Fibroblast of the aortic adventitia (primary cell): ENCODE data around the gene HCFC1. TPM values are rescaled to one million over a fixed set of nuclear protein-coding genes. Genes with fewer than 3 reads are reported as not detected.
"Not testable (repeated sequence)": the region's sequence is repeated elsewhere in the genome, so short reads cannot be mapped to it uniquely, and the experiment has no call there.

Experiments
- DNase-seq: peaks from one replicate; pipeline ENCODE4 v3.0.0-alpha.2; 2010; ENCODE audit warnings: low read depth
- H3K4me3 ChIP-seq: 2 replicates; pipeline ENCODE4 v1.5.1; 2011; ENCODE audit warnings: low read depth, mild to moderate bottlenecking, control low read depth, low read length, moderate library complexity
- total RNA-seq: library from RNA; depleted of rRNA; stranded (reverse); fragments of >200 nt; gene quantifications from 2 replicates; pipeline ENCODE4 v1.2.3, GENCODE V29; 2012; ENCODE audit warnings: low replicate concordance
- TF ChIP-seq, protein P1 (sequence below): IDR thresholded peaks from 2 replicates; pipeline ENCODE4 v1.5.1; 2011; ENCODE audit warnings: mild to moderate bottlenecking, low read length, control low read depth, inconsistent platforms; ENCODE audit not compliant: insufficient read depth

Gene HCFC1
- total RNA-seq, 1 donor, result 34.5 TPM

DNA sequence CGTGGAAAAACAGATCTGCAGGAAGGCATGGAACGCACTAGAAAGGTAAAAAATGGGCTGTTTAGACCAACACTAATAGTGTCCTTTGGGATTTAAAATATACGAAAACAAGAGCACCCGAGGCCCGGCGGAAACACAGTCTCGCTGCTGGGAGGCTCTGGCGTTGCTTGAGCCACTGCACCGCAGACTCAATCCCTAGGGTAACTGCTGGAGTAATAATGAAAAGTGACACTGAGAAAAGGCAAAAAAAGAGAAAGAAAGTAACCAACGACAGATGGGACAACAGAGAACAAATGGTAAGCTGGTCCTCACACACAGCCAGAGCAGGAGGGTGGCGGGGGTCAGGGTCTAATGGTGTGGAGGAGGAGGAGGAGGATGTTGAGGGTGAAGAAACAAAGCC is 32.7 kb upstream of the HCFC1 start:
- H3K4me3 ChIP-seq, result no peak overlapping the region
- DNase-seq, result no peak
- TF ChIP-seq, protein P1, sequence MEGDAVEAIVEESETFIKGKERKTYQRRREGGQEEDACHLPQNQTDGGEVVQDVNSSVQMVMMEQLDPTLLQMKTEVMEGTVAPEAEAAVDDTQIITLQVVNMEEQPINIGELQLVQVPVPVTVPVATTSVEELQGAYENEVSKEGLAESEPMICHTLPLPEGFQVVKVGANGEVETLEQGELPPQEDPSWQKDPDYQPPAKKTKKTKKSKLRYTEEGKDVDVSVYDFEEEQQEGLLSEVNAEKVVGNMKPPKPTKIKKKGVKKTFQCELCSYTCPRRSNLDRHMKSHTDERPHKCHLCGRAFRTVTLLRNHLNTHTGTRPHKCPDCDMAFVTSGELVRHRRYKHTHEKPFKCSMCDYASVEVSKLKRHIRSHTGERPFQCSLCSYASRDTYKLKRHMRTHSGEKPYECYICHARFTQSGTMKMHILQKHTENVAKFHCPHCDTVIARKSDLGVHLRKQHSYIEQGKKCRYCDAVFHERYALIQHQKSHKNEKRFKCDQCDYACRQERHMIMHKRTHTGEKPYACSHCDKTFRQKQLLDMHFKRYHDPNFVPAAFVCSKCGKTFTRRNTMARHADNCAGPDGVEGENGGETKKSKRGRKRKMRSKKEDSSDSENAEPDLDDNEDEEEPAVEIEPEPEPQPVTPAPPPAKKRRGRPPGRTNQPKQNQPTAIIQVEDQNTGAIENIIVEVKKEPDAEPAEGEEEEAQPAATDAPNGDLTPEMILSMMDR, result no peak

DNA sequence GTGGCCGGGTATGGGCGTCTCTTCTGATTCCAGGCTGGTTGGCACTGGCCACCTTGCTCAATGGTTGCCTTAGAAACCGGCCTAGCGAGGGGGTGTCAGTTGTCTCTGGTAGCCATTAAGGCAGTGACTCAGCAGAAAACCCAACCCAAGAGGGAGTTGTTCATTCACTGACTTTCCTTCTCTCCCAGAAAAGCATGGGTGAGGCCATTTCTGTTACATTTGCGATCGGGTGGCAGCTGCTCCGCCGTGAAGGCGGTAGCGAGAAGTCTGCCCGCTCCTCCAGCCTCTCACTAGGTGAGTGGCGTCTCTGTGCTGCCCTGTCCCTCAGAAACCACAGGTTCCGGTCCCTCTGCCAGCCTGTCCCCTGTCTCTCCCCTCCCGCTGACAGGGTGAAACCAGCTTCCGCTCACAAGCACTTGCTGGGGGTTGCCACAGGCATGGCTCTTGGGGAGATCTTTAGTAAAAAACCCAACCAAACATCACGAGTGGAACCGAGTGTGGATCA is 30.6 kb upstream of the HCFC1 start:
- TF ChIP-seq, protein P1, result no peak
- peak; percentile 75 for DNase-seq
- no peak overlapping the region for H3K4me3 ChIP-seq

DNA sequence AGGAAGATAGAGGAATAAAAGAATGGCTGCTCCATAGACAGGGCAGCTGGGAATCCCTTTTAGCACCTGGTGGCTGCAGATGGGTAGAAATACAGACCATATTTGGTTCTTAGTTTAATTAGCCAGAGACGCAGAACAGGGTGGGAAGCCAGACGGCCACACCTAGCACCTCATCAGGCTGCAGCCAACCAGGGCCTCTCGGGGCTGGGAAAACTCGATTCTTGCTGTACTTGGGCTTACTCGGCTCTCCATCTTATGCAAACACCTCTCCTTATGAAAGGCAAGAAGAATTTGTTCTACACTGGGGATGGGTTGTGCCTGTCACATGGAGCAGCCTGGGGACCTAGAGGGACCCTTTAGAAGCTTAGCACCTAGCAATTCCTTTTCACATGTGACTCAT is 28.4 kb upstream of the HCFC1 start:
- DNase-seq, result no peak
- no peak overlapping the region for H3K4me3 ChIP-seq

DNA sequence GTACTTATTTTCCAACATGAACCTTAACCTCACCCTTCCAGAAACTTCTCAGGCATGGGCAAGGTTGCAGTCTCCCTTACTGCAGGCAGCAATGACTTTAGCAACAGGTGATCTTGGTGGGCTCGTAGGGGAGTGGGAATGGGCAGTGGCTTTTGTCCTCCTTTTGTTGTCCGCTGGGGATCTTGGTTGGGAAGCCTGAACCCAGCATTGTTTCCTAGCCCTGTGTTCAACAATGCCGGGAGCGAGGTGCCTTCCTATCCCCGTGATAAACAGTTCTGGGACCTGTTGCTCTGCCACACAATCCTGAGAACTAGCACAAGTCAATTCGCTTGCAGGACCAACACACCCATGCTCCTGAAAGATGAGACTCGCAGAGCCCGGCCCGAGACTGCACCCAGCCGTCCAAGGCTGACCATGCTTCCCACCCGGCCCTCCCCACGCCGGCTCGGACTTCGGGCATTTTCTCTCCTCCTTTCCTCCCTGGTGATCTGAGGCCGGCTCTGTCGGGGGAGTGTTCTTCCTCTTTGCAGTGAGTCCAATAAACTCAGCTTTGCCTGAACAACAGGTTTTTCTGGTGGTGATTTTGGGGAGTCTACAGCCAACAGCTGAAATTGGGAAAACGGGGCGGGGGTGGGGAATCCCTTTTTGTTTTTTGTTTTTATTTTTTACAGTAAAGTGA is 27.9 kb upstream of the HCFC1 start:
- H3K4me3 ChIP-seq, result no peak overlapping the region
- TF ChIP-seq, protein P1, result no peak
- no peak for DNase-seq

More for the DNA sequence above, 28.4 kb upstream of the HCFC1 start:
- TF ChIP-seq, protein P1, result no peak

DNA sequence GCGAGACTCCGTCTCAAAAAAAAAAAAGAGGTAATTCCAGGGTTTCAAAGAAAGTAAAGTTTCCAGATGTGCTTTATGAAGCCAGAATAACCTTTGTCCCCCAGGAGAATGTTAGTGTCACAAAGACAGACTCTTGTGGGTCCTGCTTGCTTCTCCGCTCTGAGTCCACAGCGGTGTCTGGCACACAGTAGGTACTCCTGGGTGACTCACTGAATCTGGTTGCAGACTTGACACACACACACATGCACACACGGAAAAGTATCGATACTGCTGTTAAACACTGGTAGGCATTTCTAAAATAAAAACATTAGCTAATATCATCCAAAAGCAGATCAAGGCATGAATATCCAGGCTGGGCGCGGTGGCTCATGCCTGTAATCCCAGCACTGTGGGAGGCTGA is 23.9 kb upstream of the HCFC1 start:
- TF ChIP-seq, protein P1, result no peak
- no peak for DNase-seq
- no peak overlapping the region for H3K4me3 ChIP-seq

DNA sequence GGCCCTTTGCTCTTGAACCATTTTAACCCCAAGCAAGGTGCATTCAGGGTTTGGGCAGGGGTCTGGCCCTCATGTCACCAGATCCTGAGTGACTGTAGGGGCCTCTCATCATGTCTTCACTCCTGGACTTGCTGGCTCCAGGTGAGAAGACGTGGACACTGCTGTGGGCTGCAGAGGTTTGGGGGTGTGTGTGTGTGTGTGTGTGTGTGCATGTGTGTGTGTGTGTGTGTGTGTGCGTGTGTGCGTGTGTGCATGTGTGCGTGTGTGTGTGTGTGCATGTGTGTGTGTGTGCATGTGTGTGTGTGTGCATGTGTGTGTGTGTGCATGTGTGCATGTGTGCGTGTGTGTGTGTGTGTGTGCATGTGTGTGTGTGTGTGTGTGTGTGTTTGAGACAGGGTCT is 22.8 kb upstream of the HCFC1 start:
- not testable (repeated sequence) for DNase-seq, H3K4me3 ChIP-seq

DNA sequence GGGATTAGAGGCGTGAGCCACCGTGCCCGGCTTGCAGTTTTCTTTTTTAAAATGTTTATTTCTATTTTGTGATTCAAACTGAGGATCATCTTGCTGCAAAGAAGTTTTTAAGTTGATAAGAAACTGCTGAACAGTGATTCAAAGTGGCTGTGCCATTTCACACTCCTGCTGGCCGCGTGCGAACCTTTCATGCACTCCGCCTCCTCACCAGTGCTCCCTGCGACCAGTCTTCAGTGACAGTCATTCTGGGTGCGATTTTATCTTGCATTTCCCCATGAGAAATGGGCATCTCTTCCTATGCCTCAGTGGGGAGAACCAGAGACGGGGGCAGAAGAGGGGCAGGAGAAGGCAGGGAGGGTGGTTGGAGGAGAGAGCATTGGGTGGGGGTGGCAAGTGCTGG is 22.4 kb upstream of the HCFC1 start:
- no peak for DNase-seq
- no peak overlapping the region for H3K4me3 ChIP-seq
- TF ChIP-seq, protein P1, result no peak
